Measurements from ENCODE around the gene KANSL3. TPM values are rescaled to one million over a fixed set of nuclear protein-coding genes. Genes with fewer than 3 reads are reported as not detected.
"Not testable (repeated sequence)": the region's sequence is repeated elsewhere in the genome, so short reads cannot be mapped to it uniquely, and the experiment has no call there.

The KANSL3 gene
- total RNA-seq, 1 donor from 2014 or later, result 58.8 TPM

GRCh38 chr2:96669539-96670215 lies 31.6 kb upstream of the KANSL3 start:
- peaks cover 3% of the 10 kb centered on the region for H3K27me3 Mint-ChIP-seq (ENCODE audit: low read depth)
- TF ChIP-seq CTCF (conservative IDR thresholded peaks at IDR 0.05), result no peak
- H3K4me3 Mint-ChIP-seq, result no peak overlapping the region
- DNase-seq (ENCODE audit: low read depth, low spot score), result no peak
- H3K4me1 Mint-ChIP-seq, result peaks cover 9% of the 10 kb centered on the region
- no peaks in the 10 kb centered on the region for H3K36me3 Mint-ChIP-seq (ENCODE audit: low read depth)
- H3K9me3 Mint-ChIP-seq, result no peaks in the 10 kb centered on the region
- H3K27ac Mint-ChIP-seq (ENCODE audit: unreplicated experiment), result no peak overlapping the region

- Mint-ChIP-seq H3K4me1 (peaks cover 9% of the 10 kb centered on the region), H3K27me3 (ENCODE audit: low read depth) (peaks cover under 1% of the 10 kb centered on the region), H3K36me3 (ENCODE audit: low read depth) (no peaks in the 10 kb centered on the region), H3K27ac (ENCODE audit: unreplicated experiment) (peak overlapping the region; percentile 96), H3K9me3 (peaks cover 3% of the 10 kb centered on the region), H3K4me3 (no peak overlapping the region)
- no peak for DNase-seq (ENCODE audit: low read depth, low spot score)
- no peak for TF ChIP-seq CTCF (conservative IDR thresholded peaks at IDR 0.05)
These were observed 30.7 kb upstream of the KANSL3 start for GRCh38 chr2:96668771-96669170.

GRCh38 chr2:96665717-96666116 lies 27.6 kb upstream of the KANSL3 start:
- H3K27me3 Mint-ChIP-seq (ENCODE audit: low read depth); DNase-seq (ENCODE audit: low read depth, low spot score); H3K4me1 Mint-ChIP-seq; H3K36me3 Mint-ChIP-seq (ENCODE audit: low read depth); H3K9me3 Mint-ChIP-seq; H3K4me3 Mint-ChIP-seq; H3K27ac Mint-ChIP-seq (ENCODE audit: unreplicated experiment): not testable (repeated sequence)

GRCh38 chr2:96665083-96665569 lies 27.0 kb upstream of the KANSL3 start:
- no peak for TF ChIP-seq CTCF (conservative IDR thresholded peaks at IDR 0.05)
- H3K27me3 Mint-ChIP-seq (ENCODE audit: low read depth), result no peaks in the 10 kb centered on the region
- H3K4me1 Mint-ChIP-seq, result peaks cover 9% of the 10 kb centered on the region
- peaks cover 3% of the 10 kb centered on the region for H3K9me3 Mint-ChIP-seq
- no peak overlapping the region for H3K27ac Mint-ChIP-seq (ENCODE audit: unreplicated experiment)
- no peak overlapping the region for H3K4me3 Mint-ChIP-seq
- DNase-seq (ENCODE audit: low read depth, low spot score), result no peak
- H3K36me3 Mint-ChIP-seq (ENCODE audit: low read depth), result no peaks in the 10 kb centered on the region

- no peak overlapping the region for H3K4me3 Mint-ChIP-seq
- H3K4me1 Mint-ChIP-seq, result peaks cover 9% of the 10 kb centered on the region
- peaks cover 3% of the 10 kb centered on the region for H3K9me3 Mint-ChIP-seq
- no peaks in the 10 kb centered on the region for H3K27me3 Mint-ChIP-seq (ENCODE audit: low read depth)
- no peaks in the 10 kb centered on the region for H3K36me3 Mint-ChIP-seq (ENCODE audit: low read depth)
- no peak for TF ChIP-seq CTCF (conservative IDR thresholded peaks at IDR 0.05)
- DNase-seq (ENCODE audit: low read depth, low spot score), result no peak
- H3K27ac Mint-ChIP-seq (ENCODE audit: unreplicated experiment), result no peak overlapping the region
These were observed 26.3 kb upstream of the KANSL3 start for GRCh38 chr2:96664366-96664925.

GRCh38 chr2:96663829-96664228 lies 25.7 kb upstream of the KANSL3 start:
- no peaks in the 10 kb centered on the region for H3K27me3 Mint-ChIP-seq (ENCODE audit: low read depth)
- peaks cover 4% of the 10 kb centered on the region for H3K4me1 Mint-ChIP-seq
- no peak for TF ChIP-seq CTCF (conservative IDR thresholded peaks at IDR 0.05)
- peaks cover 3% of the 10 kb centered on the region for H3K9me3 Mint-ChIP-seq
- H3K4me3 Mint-ChIP-seq, result no peak overlapping the region
- DNase-seq (ENCODE audit: low read depth, low spot score), result no peak
- no peak overlapping the region for H3K27ac Mint-ChIP-seq (ENCODE audit: unreplicated experiment)
- no peaks in the 10 kb centered on the region for H3K36me3 Mint-ChIP-seq (ENCODE audit: low read depth)

All from neural crest cell (in vitro differentiated cells).